Measurements from ENCODE around the gene PXT1. TPM values are rescaled to one million over a fixed set of nuclear protein-coding genes. Genes with fewer than 3 reads are reported as not detected.

PXT1 gene
- total and polyA plus RNA-seq, 9 of the 15 experiments (the other 6 are each of a cell fraction or from before 2014, with no cell fraction given) = 0.09 to 0.11 (median 0.10) TPM; not detected in 5

DNA sequence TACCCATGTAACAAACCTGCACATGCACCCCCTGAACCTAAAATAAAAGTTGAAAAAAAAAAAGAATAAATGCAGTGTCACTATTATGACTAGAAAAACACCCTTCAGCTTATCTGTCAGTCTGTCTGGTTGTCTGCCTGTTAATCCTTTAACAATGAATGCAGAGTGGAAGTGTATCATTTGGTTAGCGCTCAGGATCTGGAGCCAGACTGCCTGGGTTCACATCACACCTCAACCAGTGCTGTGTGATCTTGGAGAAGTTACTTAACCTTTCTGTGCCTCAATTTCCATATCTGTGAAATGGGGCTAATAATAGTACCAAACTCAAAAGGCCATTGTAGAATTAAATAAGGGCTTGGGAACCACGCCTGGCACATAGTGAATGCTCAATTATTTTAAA is 72.0 kb downstream of the PXT1 start (continued):
- TF ChIP-seq, protein P1, sequence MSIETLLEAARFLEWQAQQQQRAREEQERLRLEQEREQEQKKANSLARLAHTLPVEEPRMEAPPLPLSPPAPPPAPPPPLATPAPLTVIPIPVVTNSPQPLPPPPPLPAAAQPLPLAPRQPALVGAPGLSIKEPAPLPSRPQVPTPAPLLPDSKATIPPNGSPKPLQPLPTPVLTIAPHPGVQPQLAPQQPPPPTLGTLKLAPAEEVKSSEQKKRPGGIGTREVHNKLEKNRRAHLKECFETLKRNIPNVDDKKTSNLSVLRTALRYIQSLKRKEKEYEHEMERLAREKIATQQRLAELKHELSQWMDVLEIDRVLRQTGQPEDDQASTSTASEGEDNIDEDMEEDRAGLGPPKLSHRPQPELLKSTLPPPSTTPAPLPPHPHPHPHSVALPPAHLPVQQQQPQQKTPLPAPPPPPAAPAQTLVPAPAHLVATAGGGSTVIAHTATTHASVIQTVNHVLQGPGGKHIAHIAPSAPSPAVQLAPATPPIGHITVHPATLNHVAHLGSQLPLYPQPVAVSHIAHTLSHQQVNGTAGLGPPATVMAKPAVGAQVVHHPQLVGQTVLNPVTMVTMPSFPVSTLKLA (conservative IDR thresholded peaks at IDR 0.05) = no peak
- TF ChIP-seq ZNF57 (CRISPR knock-in tag; IDR thresholded peaks at IDR 0.05) (no peak), GTF2B (IDR thresholded peaks at IDR 0.05; ENCODE audit: extremely low read depth, insufficient read length) (no peak), GTF2E2 (tag; IDR thresholded peaks at IDR 0.05) (no peak), ETV6 (IDR thresholded peaks at IDR 0.05; ENCODE audit: borderline replicate concordance in 1 of 2, low read depth in 2 of 2, low read length in 1 of 2) (no peak), ETV6 (CRISPR knock-in tag; IDR thresholded peaks at IDR 0.05; ENCODE audit: borderline replicate concordance) (no peak), ZKSCAN3 (CRISPR knock-in tag; IDR thresholded peaks at IDR 0.05) (no peak), SIX5 (IDR thresholded peaks at IDR 0.05; ENCODE audit: borderline replicate concordance in 1 of 2, insufficient read depth in 1 of 2, low read depth in 1 of 2, low read length in 2 of 2) (no peak), SRSF9 (IDR thresholded peaks at IDR 0.05; ENCODE audit: borderline replicate concordance, low read depth, low read length) (no peak), ZNF174 (CRISPR knock-in tag; IDR thresholded peaks at IDR 0.05) (no peak), HDAC2 (IDR thresholded peaks at IDR 0.05) (peak; percentile 69; the same call in 1 of the 2 replicates), STAT5B (CRISPR knock-in tag; IDR thresholded peaks at IDR 0.05) (no peak), HEY1 (CRISPR knock-in tag; IDR thresholded peaks at IDR 0.05; ENCODE audit: borderline replicate concordance) (no peak), RBM25 (IDR thresholded peaks at IDR 0.05; ENCODE audit: low read depth, low read length, severe bottlenecking) (peak; percentile 98), CBFA2T3 (IDR thresholded peaks at IDR 0.05) (0 out of 2 replicates have a peak, but pooled peaks have one; percentile 19), EHMT2 (IDR thresholded peaks at IDR 0.05) (no peak), NFATC3 (IDR thresholded peaks at IDR 0.05) (no peak)
- TF ChIP-seq, protein P2, sequence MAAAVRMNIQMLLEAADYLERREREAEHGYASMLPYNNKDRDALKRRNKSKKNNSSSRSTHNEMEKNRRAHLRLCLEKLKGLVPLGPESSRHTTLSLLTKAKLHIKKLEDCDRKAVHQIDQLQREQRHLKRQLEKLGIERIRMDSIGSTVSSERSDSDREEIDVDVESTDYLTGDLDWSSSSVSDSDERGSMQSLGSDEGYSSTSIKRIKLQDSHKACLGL (CRISPR knock-in tag; IDR thresholded peaks at IDR 0.05; ENCODE audit: borderline replicate concordance, poor library complexity, severe bottlenecking) = no peak
- TF ChIP-seq, protein P3, sequence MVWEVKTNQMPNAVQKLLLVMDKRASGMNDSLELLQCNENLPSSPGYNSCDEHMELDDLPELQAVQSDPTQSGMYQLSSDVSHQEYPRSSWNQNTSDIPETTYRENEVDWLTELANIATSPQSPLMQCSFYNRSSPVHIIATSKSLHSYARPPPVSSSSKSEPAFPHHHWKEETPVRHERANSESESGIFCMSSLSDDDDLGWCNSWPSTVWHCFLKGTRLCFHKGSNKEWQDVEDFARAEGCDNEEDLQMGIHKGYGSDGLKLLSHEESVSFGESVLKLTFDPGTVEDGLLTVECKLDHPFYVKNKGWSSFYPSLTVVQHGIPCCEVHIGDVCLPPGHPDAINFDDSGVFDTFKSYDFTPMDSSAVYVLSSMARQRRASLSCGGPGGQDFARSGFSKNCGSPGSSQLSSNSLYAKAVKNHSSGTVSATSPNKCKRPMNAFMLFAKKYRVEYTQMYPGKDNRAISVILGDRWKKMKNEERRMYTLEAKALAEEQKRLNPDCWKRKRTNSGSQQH (CRISPR knock-in tag; IDR thresholded peaks at IDR 0.05) = no peak
